DOHH2 (cell line): ENCODE measurements around the gene TEX29.

Experiments used
- H3F3A ChIP-seq: fragments of 200-600 bp; sonication (generic), shearing (Covaris generic); 2 replicates; pipeline ENCODE4 v1.6.0; 2016; ENCODE audit warnings: antibody characterized with exemption, mild to moderate bottlenecking; ENCODE audit not compliant: control insufficient read depth, insufficient read depth
- H3K27ac ChIP-seq: fragments of 200-600 bp; sonication (generic); 2 replicates; pipeline ENCODE4 v1.5.1; 2014; ENCODE audit warnings: low read depth, mild to moderate bottlenecking, low read length, moderate library complexity
- H3K27me3 ChIP-seq: fragments of 200-600 bp; sonication (generic); 2 replicates; pipeline ENCODE4 v1.6.1; 2014; ENCODE audit warnings: mild to moderate bottlenecking, low read length, mixed read lengths; ENCODE audit not compliant: control insufficient read depth
- H3K36me3 ChIP-seq: fragments of 200-600 bp; sonication (generic); 2 replicates; pipeline ENCODE4 v1.6.1; 2014; ENCODE audit warnings: mild to moderate bottlenecking, low read length, moderate library complexity, mixed read lengths; ENCODE audit not compliant: control insufficient read depth
- H3K4me1 ChIP-seq: fragments of 200-600 bp; sonication (generic); 2 replicates; pipeline ENCODE4 v1.6.1; 2014; ENCODE audit warnings: mild to moderate bottlenecking, low read length, mixed read lengths; ENCODE audit not compliant: control insufficient read depth
- H3K4me2 ChIP-seq: fragments of 200-600 bp; sonication (generic); 2 replicates; pipeline ENCODE4 v1.6.0; 2014; ENCODE audit warnings: mild to moderate bottlenecking, low read length, moderate library complexity
- H3K4me3 ChIP-seq: fragments of 200-600 bp; sonication (generic); 2 replicates; pipeline ENCODE4 v1.5.1; 2014; ENCODE audit warnings: mild to moderate bottlenecking, low read length, mixed read lengths
- H3K79me2 ChIP-seq: fragments of 200-600 bp; sonication (generic); 2 replicates; pipeline ENCODE4 v1.6.1; 2014; ENCODE audit warnings: mild to moderate bottlenecking, low read length, mixed read lengths; ENCODE audit not compliant: control insufficient read depth
- H3K9me2 ChIP-seq: fragments of 200-600 bp; sonication (generic); replicated peaks from 2 replicates; pipeline ENCODE4 v1.6.1; 2014; ENCODE audit warnings: mild to moderate bottlenecking, low read length, mixed read lengths; ENCODE audit not compliant: control insufficient read depth
- H3K9me3 ChIP-seq: fragments of 200-600 bp; sonication (generic); 2 replicates; pipeline ENCODE4 v1.6.1; 2014; ENCODE audit warnings: antibody characterized with exemption, low read length, mixed read lengths; ENCODE audit not compliant: control insufficient read depth, insufficient read depth
- H4K20me1 ChIP-seq: fragments of 200-600 bp; sonication (generic); 2 replicates; pipeline ENCODE4 v1.6.0; 2014; ENCODE audit warnings: low read depth, mild to moderate bottlenecking, antibody characterized with exemption, low read length, moderate library complexity; ENCODE audit not compliant: control insufficient read depth, insufficient read depth
- EZH2phosphoT487 ChIP-seq: fragments of 200-600 bp; sonication (generic); IDR thresholded peaks from 2 replicates; pipeline ENCODE4 v1.6.1; 2017; ENCODE audit warnings: borderline replicate concordance, mild to moderate bottlenecking, antibody characterized with exemption, low read length, moderate library complexity, mixed read lengths
- TF ChIP-seq, protein P1 (sequence below): fragments of 200-600 bp; sonication (generic); IDR thresholded peaks from one replicate; pipeline ENCODE4 v1.5.1; 2014; ENCODE audit warnings: antibody characterized with exemption, mild to moderate bottlenecking, low read depth, low read length; ENCODE audit not compliant: poor library complexity, severe bottlenecking

The TEX29 gene

DNA sequence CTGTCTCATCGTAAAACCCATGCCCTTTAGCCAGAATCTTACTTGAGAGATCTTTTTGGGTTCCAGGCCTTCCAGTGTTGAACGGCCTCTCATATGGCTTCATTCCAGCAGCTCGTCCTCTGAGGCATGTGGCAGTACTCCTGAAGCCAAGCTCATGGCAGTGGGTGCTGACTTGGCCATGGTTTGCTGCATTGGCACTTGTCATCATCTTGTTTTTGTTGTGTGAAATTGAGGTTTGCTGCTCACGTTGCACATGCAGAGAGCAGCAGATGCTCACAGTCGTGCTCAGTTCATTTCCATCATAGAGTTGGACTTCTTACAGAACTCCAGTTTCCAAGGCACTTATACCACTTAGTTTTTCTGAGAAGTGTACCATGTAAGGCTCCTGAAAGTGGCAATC, 14.9 kb downstream of the TEX29 start:
- Histone ChIP-seq H3K36me3 (no peaks in the 10 kb centered on the region), H3K9me3 (no peaks in the 10 kb centered on the region; the same call in 1 of the 2 replicates), H3K27me3 (no peaks in the 10 kb centered on the region)

DNA sequence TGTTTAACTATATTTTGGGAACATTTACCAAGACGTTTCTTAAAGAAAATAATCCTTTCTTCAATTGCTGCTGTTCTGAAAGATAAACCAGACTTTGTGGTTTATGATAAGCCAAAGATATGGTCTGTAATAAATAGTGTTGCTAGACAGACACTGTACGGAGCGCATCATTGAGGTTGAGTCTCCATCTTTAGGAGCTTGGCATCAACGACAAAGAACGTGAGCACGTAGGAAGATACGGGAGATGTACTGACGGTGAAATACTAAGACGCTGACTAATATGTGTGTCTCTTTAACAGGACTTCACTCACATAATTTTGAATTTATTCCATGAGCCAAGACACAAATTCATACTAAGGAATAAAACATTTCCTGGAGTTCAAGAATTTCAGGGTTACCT, 16.2 kb downstream of the TEX29 start:
- no peaks in the 10 kb centered on the region for H3K27me3 ChIP-seq
- H3K79me2 ChIP-seq = no peaks in the 10 kb centered on the region
- H3K9me2 ChIP-seq = no peaks in the 10 kb centered on the region
- no peaks in the 10 kb centered on the region for H3F3A ChIP-seq
- no peaks in the 10 kb centered on the region for H3K36me3 ChIP-seq
- H4K20me1 ChIP-seq = no peaks in the 10 kb centered on the region
- no peak overlapping the region for H3K4me3 ChIP-seq
- H3K4me2 ChIP-seq = no peak overlapping the region
- H3K4me1 ChIP-seq = no peaks in the 10 kb centered on the region
- no peaks in the 10 kb centered on the region; the same call in 1 of the 2 replicates for H3K9me3 ChIP-seq
- TF ChIP-seq, protein P1, sequence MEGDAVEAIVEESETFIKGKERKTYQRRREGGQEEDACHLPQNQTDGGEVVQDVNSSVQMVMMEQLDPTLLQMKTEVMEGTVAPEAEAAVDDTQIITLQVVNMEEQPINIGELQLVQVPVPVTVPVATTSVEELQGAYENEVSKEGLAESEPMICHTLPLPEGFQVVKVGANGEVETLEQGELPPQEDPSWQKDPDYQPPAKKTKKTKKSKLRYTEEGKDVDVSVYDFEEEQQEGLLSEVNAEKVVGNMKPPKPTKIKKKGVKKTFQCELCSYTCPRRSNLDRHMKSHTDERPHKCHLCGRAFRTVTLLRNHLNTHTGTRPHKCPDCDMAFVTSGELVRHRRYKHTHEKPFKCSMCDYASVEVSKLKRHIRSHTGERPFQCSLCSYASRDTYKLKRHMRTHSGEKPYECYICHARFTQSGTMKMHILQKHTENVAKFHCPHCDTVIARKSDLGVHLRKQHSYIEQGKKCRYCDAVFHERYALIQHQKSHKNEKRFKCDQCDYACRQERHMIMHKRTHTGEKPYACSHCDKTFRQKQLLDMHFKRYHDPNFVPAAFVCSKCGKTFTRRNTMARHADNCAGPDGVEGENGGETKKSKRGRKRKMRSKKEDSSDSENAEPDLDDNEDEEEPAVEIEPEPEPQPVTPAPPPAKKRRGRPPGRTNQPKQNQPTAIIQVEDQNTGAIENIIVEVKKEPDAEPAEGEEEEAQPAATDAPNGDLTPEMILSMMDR = no peak
- TF ChIP-seq EZH2phosphoT487 = no peak
- H3K27ac ChIP-seq = no peak overlapping the region

More for the DNA sequence above, 14.9 kb downstream of the TEX29 start:
- Histone ChIP-seq H3K79me2 (no peaks in the 10 kb centered on the region), H3F3A (no peaks in the 10 kb centered on the region), H4K20me1 (no peaks in the 10 kb centered on the region), H3K4me2 (no peak overlapping the region), H3K27ac (no peak overlapping the region), H3K4me1 (no peaks in the 10 kb centered on the region), H3K9me2 (no peaks in the 10 kb centered on the region), H3K4me3 (no peak overlapping the region)
- no peak for TF ChIP-seq EZH2phosphoT487
- TF ChIP-seq, protein P1 = no peak

DNA sequence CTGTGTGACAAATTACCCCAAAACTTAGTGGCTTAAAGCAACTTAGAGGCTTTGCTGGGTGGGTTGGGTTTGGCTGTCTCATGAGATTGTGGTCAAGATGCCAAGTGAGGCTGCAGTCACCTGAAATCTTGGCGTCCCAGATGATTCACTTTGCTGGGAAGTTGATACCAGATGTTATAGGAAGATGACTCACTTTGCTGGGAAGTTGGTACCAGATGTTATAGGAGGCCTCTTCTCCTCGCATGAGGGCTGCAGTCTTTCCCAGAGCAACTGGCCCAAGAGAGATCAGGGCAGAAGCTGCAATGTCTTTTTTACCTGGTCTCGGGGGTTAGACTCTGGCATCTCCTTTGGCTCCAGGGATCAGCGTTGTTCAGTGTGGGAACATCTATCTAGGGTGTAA, 16.8 kb downstream of the TEX29 start:
- no peaks in the 10 kb centered on the region for H3K9me2 ChIP-seq
- H3F3A ChIP-seq = no peaks in the 10 kb centered on the region
- H3K79me2 ChIP-seq = no peaks in the 10 kb centered on the region
- H3K4me1 ChIP-seq = no peaks in the 10 kb centered on the region
- H3K4me3 ChIP-seq = no peak overlapping the region
- H3K9me3 ChIP-seq = no peaks in the 10 kb centered on the region; the same call in 1 of the 2 replicates
- no peak overlapping the region for H3K4me2 ChIP-seq
- no peak overlapping the region for H3K27ac ChIP-seq
- no peaks in the 10 kb centered on the region for H4K20me1 ChIP-seq
- H3K27me3 ChIP-seq = no peaks in the 10 kb centered on the region
- TF ChIP-seq EZH2phosphoT487 = no peak
- TF ChIP-seq, protein P1 = no peak
- H3K36me3 ChIP-seq = no peaks in the 10 kb centered on the region

DNA sequence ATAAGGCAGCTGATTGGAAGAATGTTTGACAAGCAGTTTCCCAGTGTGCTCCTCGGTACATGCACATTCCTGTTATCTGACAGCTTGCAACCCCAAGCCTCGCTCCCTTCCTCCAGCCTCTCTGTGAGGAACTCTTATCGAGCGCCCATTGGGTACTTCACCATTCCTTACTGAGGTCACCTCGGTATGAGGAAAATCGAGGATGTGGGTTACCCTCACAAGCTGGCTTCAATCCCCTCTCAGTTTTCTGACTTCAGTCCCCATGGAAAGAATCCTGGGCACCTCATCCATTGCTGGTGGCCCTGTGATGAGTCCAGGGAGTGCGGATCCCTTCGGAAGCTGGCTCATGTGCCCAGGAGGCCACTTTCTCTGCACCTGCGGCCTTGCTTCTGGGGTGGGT, 17.3 kb downstream of the TEX29 start:
- H3K4me1 ChIP-seq = no peaks in the 10 kb centered on the region
- no peaks in the 10 kb centered on the region for H3K36me3 ChIP-seq
- H3K79me2 ChIP-seq = no peaks in the 10 kb centered on the region
- H3K9me3 ChIP-seq = no peaks in the 10 kb centered on the region; the same call in 1 of the 2 replicates
- H3K27me3 ChIP-seq = no peaks in the 10 kb centered on the region
- H4K20me1 ChIP-seq = no peaks in the 10 kb centered on the region
- no peaks in the 10 kb centered on the region for H3K9me2 ChIP-seq
- TF ChIP-seq, protein P1 = no peak
- no peak for TF ChIP-seq EZH2phosphoT487
- H3K27ac ChIP-seq = no peak overlapping the region
- no peak overlapping the region for H3K4me2 ChIP-seq
- no peaks in the 10 kb centered on the region for H3F3A ChIP-seq
- H3K4me3 ChIP-seq = no peak overlapping the region
